ENCODE results near the gene GNA12.

- TF ChIP-seq SMC3 (IDR thresholded peaks at IDR 0.05; ENCODE audit: low read depth, low read length) = no peak
- TF ChIP-seq, protein P1, sequence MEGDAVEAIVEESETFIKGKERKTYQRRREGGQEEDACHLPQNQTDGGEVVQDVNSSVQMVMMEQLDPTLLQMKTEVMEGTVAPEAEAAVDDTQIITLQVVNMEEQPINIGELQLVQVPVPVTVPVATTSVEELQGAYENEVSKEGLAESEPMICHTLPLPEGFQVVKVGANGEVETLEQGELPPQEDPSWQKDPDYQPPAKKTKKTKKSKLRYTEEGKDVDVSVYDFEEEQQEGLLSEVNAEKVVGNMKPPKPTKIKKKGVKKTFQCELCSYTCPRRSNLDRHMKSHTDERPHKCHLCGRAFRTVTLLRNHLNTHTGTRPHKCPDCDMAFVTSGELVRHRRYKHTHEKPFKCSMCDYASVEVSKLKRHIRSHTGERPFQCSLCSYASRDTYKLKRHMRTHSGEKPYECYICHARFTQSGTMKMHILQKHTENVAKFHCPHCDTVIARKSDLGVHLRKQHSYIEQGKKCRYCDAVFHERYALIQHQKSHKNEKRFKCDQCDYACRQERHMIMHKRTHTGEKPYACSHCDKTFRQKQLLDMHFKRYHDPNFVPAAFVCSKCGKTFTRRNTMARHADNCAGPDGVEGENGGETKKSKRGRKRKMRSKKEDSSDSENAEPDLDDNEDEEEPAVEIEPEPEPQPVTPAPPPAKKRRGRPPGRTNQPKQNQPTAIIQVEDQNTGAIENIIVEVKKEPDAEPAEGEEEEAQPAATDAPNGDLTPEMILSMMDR (conservative IDR thresholded peaks at IDR 0.05; ENCODE audit: low read depth, low read length) = no peak
- peak; percentile 56; the same call in 1 of the 2 replicates for TF ChIP-seq CEBPB (IDR thresholded peaks at IDR 0.05; ENCODE audit: low read depth, low read length)
- TF ChIP-seq RFX5 (IDR thresholded peaks at IDR 0.05; ENCODE audit: low read depth, low read length) = no peak
These were observed 13.3 kb downstream of the GNA12 start for GRCh38 chr7:2830609-2831376.

Data from IMR-90 (cell line).